Left ventricle myocardium inferior (tissue), 1 donor: Measurements from ENCODE around the gene ARHGEF7. TPM values are rescaled to one million over a fixed set of nuclear protein-coding genes. Genes with fewer than 3 reads are reported as not detected.

Experiments
- DNase-seq: peaks from one replicate; pipeline ENCODE4 v3.0.0-alpha.2; 2020
- H3K27ac ChIP-seq: fragments of 200-600 bp; replicated peaks from 2 replicates; pipeline ENCODE4 v1.8.0; 2021
- H3K27me3 ChIP-seq: fragments of 200-600 bp; 2 replicates; pipeline ENCODE4 v1.8.0; 2021; ENCODE audit warnings: low read depth
- H3K36me3 ChIP-seq: fragments of 200-600 bp; 2 replicates; pipeline ENCODE4 v1.8.0; 2021
- H3K4me1 ChIP-seq: fragments of 200-600 bp; 2 replicates; pipeline ENCODE4 v1.8.0; 2021
- H3K4me3 ChIP-seq: fragments of 200-600 bp; 2 replicates; pipeline ENCODE4 v1.8.0; 2021; ENCODE audit warnings: mild to moderate bottlenecking, moderate library complexity
- H3K9me3 ChIP-seq: fragments of 200-600 bp; replicated peaks from 2 replicates; pipeline ENCODE4 v1.8.0; 2021
- intact Hi-C: fragments of 100-400 bp; cut with micrococcal nuclease; formaldehyde crosslinking; loops from one replicate; pipeline ENCODE4 v1.11.0; 2022
- total RNA-seq: library from RNA; stranded (reverse); fragmentation: NEBNext Ultra II Directional; extraction: Animal tissue kit (Norgen Biotek cat#: 25700); gene quantifications from one replicate; pipeline ENCODE4 v1.2.1, GENCODE V29; 2021
- TF ChIP-seq, protein P1 (sequence below): fragments of 200-600 bp; IDR thresholded peaks from 2 replicates; pipeline ENCODE4 v1.8.0; 2021; ENCODE audit warnings: antibody characterized with exemption, mild to moderate bottlenecking, borderline replicate concordance
- donor health status: DM: no; HTN: yes; CAD: no; lungs with severe emphysema.

Gene ARHGEF7
- total RNA-seq, 1 donor from 2014 or later = 35.9 TPM

DNA sequence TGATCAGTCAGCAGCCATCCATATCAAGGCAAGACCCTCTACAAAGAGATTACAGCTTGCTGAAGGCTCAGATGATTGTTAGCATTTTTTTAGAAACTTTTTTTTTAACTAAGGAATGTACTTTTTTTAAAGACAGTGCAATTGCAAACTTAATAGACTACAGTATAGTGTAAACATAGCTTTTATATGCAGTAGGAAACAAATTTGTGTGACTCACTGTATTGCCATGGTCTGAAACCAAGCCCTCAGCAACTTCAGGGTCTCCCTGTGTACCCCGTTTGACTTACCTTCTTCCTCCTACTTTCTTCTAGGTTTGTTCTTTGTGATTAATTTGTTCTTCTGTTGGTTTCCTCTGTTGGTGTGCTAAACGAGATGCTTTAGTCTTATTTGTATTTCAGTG is 112.3 kb downstream of the ARHGEF7 start:
- H3K4me3 ChIP-seq = no peak overlapping the region
- no peaks in the 10 kb centered on the region for H3K9me3 ChIP-seq
- TF ChIP-seq, protein P1, sequence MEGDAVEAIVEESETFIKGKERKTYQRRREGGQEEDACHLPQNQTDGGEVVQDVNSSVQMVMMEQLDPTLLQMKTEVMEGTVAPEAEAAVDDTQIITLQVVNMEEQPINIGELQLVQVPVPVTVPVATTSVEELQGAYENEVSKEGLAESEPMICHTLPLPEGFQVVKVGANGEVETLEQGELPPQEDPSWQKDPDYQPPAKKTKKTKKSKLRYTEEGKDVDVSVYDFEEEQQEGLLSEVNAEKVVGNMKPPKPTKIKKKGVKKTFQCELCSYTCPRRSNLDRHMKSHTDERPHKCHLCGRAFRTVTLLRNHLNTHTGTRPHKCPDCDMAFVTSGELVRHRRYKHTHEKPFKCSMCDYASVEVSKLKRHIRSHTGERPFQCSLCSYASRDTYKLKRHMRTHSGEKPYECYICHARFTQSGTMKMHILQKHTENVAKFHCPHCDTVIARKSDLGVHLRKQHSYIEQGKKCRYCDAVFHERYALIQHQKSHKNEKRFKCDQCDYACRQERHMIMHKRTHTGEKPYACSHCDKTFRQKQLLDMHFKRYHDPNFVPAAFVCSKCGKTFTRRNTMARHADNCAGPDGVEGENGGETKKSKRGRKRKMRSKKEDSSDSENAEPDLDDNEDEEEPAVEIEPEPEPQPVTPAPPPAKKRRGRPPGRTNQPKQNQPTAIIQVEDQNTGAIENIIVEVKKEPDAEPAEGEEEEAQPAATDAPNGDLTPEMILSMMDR = no peak
- no peak for DNase-seq
- peaks cover 98% of the 10 kb centered on the region for H3K4me1 ChIP-seq
- no peak overlapping the region for H3K27ac ChIP-seq
- peaks cover 25% of the 10 kb centered on the region for H3K36me3 ChIP-seq
- intact Hi-C loops = no loop called here
- H3K27me3 ChIP-seq = no peaks in the 10 kb centered on the region

DNA sequence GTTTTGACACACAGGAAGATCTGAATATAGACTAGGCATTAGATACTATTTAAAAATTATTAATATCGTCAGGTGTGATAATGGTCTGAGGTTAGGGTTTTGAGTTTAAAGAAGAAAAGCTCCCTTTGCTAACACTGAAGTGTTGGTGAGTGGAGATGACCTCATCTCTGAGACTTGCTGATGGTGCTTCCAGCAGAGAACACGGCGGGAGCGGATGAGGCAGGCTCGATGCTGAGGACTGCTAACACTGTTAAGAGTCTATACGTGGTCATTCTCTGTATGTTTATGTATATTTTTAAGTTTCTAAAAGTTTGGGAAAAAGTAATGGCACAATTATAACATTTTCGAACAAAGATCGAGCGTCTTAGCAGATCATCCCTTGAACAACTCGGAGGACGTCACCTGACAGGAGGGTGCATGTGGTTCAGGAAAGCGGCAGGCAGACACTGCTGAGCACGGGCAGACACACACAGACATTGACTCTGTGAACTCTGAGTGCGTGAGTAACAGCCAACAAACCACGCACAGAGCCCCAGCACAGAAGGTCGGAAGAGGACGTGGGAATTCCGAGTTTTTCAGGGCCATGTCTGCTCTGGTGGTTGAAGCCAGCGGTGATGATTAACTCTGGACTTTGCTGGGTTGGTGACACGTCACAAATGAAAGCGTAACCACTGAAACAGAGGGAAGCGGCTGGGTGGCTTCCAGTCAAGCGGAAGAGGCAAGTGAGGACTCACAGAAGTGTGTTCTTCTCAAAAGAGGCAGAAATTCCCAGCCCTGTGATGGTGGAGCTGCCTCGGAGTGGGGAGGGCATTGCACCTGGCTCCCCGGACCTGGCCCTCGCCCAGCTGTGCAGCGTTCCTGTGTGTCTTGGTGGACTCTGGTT is 113.4 kb downstream of the ARHGEF7 start:
- Histone ChIP-seq H3K36me3 (peaks cover 32% of the 10 kb centered on the region), H3K9me3 (no peaks in the 10 kb centered on the region), H3K4me3 (no peak overlapping the region), H3K27me3 (no peaks in the 10 kb centered on the region), H3K27ac (no peak overlapping the region), H3K4me1 (peaks cover 93% of the 10 kb centered on the region)
- no peak for DNase-seq
- intact Hi-C loops = no loop called here
- TF ChIP-seq, protein P1 = no peak

DNA sequence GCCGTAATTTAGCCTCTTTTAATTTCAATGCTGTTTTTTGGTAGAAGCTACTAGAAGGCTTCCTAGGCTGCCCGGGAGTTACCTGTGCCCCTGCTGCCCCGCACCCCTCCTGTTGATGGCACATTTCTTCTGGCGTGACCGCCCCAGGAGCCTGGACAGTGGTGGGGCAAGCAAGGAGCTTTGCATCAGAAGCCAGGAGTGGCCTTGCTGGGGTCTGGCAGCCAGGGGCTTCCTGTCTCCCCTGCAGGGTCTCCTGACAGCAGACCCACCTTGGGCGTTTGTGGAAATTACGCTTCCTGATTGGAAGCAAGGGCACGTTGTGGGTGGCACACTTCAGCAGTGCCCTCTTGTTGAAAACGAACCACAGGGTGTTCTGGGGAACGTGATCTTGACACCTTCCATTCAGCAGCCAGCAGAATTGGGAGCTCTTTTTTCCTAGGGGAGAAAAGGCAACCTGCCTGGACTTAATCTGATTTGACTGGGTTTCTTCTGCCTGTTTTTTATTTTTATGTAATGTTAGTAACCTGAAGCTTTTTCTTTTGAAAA is 115.3 kb downstream of the ARHGEF7 start:
- Histone ChIP-seq H3K4me3 (no peak overlapping the region), H3K9me3 (no peaks in the 10 kb centered on the region), H3K36me3 (peaks cover 52% of the 10 kb centered on the region), H3K27me3 (no peaks in the 10 kb centered on the region), H3K4me1 (peaks cover 77% of the 10 kb centered on the region), H3K27ac (no peak overlapping the region)
- no peak for DNase-seq
- intact Hi-C loops = no loop called here
- TF ChIP-seq, protein P1 = no peak

GRCh38 chr13:111232191-111232590 is 117.1 kb downstream of the ARHGEF7 start:
- Histone ChIP-seq H3K27ac (no peak overlapping the region), H3K4me1 (peaks cover 63% of the 10 kb centered on the region), H3K27me3 (no peaks in the 10 kb centered on the region), H3K36me3 (peaks cover 59% of the 10 kb centered on the region), H3K9me3 (no peaks in the 10 kb centered on the region), H3K4me3 (no peak overlapping the region)
- TF ChIP-seq, protein P1 = no peak
- no peak for DNase-seq
- intact Hi-C loops = no loop called here

GRCh38 chr13:111233080-111233479 is 118.0 kb downstream of the ARHGEF7 start:
- peaks cover 59% of the 10 kb centered on the region for H3K4me1 ChIP-seq
- no peak overlapping the region for H3K4me3 ChIP-seq
- H3K36me3 ChIP-seq = peaks cover 56% of the 10 kb centered on the region

More at GRCh38 chr13:111233080-111233479, 118.0 kb downstream of the ARHGEF7 start:
- intact Hi-C loops = no loop called here
- H3K27ac ChIP-seq = no peak overlapping the region
- TF ChIP-seq, protein P1 = no peak
- no peaks in the 10 kb centered on the region for H3K9me3 ChIP-seq
- no peaks in the 10 kb centered on the region for H3K27me3 ChIP-seq
- DNase-seq = no peak
